NCI-H1092 treated with DMSO at 0.1 percent for 48 hours (cell line): ENCODE measurements around the gene GNAQ.
"Not testable (repeated sequence)": the region's sequence is repeated elsewhere in the genome, so short reads cannot be mapped to it uniquely, and the experiment has no call there.

Experiments used
- DNase-seq: peaks from one replicate; lab custom pipeline; 2025; lab: John Stamatoyannopoulos, UW

GNAQ gene

DNA sequence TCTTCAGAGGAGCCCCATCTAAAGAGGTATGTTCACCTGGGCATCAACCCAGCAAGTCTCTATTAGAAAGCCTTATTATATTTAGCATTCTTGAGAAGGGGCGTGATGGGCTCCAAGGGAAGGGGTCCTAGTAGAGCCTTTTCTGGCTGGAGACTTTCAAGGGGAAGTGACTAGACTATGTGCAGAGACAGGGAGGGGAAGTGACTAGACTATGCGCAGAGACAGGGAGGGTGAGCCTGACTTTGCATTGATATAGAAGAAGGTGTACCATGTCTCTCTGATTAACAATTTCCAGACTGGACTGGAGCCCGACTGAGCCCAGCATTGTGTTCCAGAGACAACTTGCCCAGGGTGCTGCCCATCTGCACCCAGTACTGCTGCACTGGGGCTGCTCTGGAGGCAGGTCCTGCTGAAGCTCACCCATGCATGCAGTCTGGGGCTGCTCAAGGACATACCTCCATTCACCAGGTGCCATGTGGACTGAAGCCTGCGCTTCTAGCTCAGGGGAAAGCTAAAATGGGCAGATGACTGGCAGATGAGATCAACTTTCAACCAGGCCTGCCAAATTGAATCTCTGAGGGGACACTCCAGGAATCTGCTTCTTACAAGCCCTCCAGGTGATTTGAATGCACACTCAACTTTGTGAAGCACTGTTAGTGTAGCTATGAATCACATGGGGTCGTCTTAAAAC, 300.5 kb downstream of the GNAQ start:
- DNase-seq: peak; percentile 28

GRCh38 chr9:77729177-77729576, 302.4 kb downstream of the GNAQ start:
- no peak for DNase-seq

GRCh38 chr9:77726814-77727213, 304.8 kb downstream of the GNAQ start:
- DNase-seq: no peak

DNA sequence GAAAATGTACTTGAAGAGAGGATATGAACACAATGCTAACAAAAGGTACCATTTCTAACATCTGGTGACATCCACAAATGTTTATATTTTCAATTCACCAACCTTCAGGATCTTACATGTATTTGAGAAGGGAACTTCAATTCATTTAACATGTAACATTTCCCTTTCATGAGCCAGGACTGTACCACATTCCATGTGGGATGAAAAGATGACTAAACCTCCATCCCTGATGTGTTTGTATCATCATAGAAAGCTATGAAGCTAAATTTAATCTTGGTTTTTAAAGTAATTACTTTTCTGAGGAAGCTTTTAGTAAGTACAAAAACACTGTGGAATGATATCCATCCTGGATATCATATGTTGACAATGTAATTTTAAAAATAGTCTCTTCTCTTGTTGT, 305.3 kb downstream of the GNAQ start:
- DNase-seq: no peak

GRCh38 chr9:77725820-77726219, 305.8 kb downstream of the GNAQ start:
- no peak for DNase-seq

DNA sequence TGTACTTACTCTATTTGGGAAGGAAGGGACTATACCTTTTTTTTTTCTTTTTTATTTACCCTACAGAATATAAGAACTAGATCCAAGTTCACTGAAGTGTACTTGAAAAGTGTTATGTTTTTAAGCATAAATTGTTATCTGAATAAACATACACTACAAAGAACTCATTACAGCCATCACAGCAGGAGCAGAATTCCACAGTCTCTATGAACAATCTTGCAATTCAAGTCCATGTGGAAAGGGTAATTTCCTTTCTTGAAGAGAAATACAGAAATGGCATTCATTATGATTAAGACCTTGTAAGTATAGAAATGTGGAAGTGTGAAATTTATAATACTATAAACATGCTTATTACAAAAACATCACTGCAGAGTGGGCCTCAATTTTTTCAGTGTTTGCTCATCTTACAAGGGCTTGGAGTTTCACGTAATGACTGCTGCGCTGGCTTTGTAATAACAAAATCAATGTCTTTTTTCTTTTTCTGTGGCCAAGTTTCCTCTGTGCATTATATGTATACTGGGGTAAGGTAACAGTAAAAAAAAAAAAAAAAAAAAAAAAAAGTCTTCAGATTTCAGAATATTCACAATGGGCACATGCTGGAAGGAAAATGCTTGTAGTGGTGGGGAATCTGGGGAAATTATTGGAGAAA, 306.4 kb downstream of the GNAQ start:
- no peak for DNase-seq

GRCh38 chr9:77721156-77721555, 310.5 kb downstream of the GNAQ start:
- DNase-seq: not testable (repeated sequence)

DNA sequence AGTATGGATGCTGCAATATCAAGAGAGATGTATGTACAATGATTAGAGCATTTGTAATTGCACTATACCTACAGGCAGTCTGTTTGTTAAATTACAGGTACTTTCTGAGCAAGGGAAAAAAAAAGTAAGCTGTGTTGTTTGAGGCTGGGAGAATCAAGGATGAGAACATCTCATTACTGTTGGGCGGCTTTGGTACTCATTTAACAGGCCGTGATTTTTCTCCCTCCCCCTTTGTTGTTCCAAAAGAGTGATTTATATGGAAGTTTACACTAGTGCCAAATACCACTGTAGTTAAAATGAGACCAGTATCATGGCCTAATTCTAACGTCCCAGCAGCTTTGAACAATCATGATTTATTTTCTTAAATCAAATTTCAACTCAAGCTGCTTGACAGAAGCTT, 312.3 kb downstream of the GNAQ start:
- DNase-seq: no peak

- not testable (repeated sequence) for DNase-seq
These were observed 313.3 kb downstream of the GNAQ start for GRCh38 chr9:77718298-77718640.

DNA sequence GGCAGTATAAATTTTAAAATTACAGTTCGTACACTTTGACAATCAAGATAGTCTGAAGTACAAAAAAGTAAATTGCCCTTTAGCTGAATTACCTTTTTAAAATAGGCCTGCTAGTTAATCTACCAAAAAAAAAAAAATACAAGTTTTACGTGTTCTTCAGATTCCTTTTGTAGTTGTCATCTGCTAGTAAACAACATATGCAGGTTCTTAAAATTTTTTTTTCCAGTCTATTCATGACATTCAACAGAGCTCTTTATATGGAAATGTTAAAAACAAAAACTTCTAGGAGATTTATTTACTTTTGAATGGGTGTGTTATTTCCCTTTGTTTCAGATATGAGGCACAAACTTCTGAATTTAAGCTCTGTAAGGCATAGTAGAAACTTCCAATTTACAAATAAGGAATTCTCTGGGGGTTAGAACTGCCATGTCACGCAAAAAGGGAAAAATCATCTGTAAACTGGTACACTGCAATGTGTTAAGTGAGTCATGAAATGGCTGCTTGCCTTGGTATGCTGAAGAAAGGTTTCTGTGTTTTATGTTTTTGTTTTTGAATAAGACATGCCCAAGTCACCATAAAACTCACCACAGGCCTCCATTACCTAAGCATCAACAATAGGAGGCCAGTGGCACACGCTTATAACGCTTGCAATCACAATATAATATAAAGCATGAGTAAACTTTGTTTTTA, 313.9 kb downstream of the GNAQ start:
- not testable (repeated sequence) for DNase-seq

- DNase-seq: no peak
These were observed 317.5 kb downstream of the GNAQ start for GRCh38 chr9:77714077-77714549.

- no peak for DNase-seq
These were observed 319.0 kb downstream of the GNAQ start for GRCh38 chr9:77712533-77713130.

GRCh38 chr9:77710965-77711648, 320.5 kb downstream of the GNAQ start:
- no peak for DNase-seq

DNA sequence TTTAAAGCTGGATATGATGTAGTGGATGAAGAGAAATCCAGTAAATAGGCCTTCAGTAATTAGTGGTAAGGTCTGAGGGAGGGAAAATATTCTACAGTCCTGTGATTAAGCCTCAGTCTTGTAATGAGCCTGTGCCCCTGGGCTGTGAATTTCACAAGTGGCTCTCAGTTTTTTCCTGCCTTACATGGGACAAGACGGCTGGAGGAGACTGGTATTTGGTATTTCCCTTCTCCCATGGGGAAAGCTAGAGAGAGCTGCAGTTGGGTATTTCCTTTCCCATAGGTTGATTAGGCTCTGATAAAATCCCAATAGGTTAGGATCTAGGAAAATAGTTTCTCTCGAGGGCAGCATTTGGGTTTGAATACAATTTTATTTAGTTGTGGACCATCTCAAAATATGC, 321.3 kb downstream of the GNAQ start:
- no peak for DNase-seq

GRCh38 chr9:77708064-77708815, 323.4 kb downstream of the GNAQ start:
- no peak for DNase-seq

DNA sequence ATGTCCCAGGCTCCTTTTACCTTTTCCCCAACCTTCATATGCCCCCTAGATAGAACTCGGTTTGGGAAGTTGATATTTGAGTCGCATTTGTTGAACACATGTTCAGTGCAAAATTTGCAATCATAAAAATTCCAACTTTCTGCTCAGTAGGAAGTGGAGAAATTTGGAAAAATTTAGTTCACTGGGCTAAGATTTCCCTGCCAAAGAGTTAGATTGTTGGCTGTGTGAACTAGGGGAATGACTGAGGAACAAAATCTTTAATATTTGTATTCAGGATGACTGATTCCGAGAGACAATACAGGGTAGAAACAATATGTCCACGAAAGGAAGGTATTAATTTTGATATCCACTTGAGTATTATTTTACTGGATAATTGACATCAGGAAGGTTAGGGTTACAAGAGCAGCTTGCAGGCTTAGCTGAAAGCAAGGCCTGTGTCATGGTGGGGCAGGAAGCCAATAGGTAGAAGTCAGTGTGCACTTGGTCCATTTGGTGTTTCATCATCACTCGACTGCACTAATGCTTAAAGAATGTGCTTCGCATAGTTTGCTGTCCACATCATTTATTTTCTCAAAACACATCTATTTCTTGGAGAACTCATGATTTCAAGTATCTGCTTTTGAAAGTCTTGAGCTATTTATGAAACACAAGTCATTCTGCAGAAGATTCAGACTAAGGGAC, 324.1 kb downstream of the GNAQ start:
- no peak for DNase-seq

- no peak for DNase-seq
These were observed 326.0 kb downstream of the GNAQ start for GRCh38 chr9:77705636-77706035.

DNA sequence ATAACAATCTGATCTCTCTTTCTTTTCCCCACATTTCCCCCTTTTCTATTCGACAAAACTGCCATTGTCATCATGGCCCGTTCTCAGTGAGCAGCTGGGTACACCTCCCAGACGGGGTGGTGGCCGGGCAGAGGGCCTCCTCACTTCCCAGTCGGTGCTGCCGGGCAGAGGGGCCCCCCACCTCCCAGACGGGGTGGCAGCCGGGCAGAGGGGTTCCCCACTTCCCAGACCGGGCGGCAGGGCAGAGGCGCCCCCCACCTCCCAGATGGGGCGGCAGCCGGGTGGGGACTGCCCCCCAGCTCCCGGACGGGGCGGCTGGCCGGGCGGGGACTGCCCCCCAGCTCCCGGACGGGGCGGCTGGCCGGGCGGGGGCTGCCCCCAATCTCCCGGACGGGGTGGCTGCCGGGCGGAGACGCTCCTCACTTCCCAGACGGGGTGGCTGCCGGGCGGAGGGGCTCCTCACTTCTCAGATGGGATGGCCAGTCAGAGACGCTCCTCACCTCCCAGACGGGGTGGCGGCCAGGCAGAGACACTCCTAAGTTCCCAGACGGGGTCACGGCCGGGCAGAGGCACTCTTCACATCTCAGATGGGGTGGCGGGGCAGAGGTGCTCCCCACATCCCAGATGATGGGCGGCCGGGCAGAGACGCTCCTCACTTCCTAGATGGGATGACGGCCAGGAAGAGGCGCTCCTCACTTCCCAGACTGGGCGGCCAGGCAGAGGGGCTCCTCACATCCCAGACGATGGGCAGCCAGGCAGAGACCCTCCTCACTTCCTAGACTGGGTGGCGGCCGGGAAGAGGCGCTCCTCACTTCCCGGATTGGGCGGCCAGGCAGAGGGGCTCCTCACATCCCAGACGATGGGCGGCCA, 328.9 kb downstream of the GNAQ start:
- DNase-seq: not testable (repeated sequence)

- no peak for DNase-seq
These were observed 334.2 kb downstream of the GNAQ start for GRCh38 chr9:77697238-77697984.
